ENCODE measurements around the gene KIF25. TPM values are rescaled to one million over a fixed set of nuclear protein-coding genes. Genes with fewer than 3 reads are reported as not detected.

The KIF25 gene
- polyA plus RNA-seq, 2 donors, result 0.05 to 0.10 TPM

- H3K27ac ChIP-seq (ENCODE audit: low read depth in 2 of 2, low read length in 1 of 2), result no peak overlapping the region
- WGBS, 2 donors, result 83 to 87% methylated on average over 7 of the region's 7 CpGs
- H3K27me3 ChIP-seq (ENCODE audit: control insufficient read depth in 1 of 2, insufficient read depth in 2 of 2, low read length in 2 of 2), result no peaks in the 10 kb centered on the region
- peaks cover 5 to 8% of the 10 kb centered on the region in 2 donors for H3K9me3 ChIP-seq (ENCODE audit: control insufficient read depth in 2 of 2, insufficient read depth in 1 of 2, low read depth in 1 of 2, low read length in 1 of 2)
- no peak overlapping the region for H3K4me3 ChIP-seq (ENCODE audit: low read depth in 1 of 2, low read length in 2 of 2)
- no peaks in the 10 kb centered on the region for H3K36me3 ChIP-seq (ENCODE audit: control insufficient read depth in 2 of 2, insufficient read depth in 2 of 2, low read length in 1 of 2)
- H3K4me1 ChIP-seq (ENCODE audit: control insufficient read depth in 2 of 2, insufficient read depth in 2 of 2, low read length in 1 of 2), result no peaks in the 10 kb centered on the region
Measured at GRCh38 chr6:168013250-168013915, 15.9 kb downstream of the KIF25 start.

- H3K4me1 ChIP-seq (ENCODE audit: control insufficient read depth in 2 of 2, insufficient read depth in 2 of 2, low read length in 1 of 2), result no peaks in the 10 kb centered on the region
- WGBS, 2 donors, result 59 to 68% methylated on average over 6 of the region's 6 CpGs
Measured at GRCh38 chr6:168014428-168014827, 17.0 kb downstream of the KIF25 start.

GRCh38 chr6:168015009-168015408, 17.5 kb downstream of the KIF25 start:
- Histone ChIP-seq H3K27ac (ENCODE audit: low read depth in 2 of 2, low read length in 1 of 2) (no peak overlapping the region), H3K27me3 (ENCODE audit: control insufficient read depth in 1 of 2, insufficient read depth in 2 of 2, low read length in 2 of 2) (no peaks in the 10 kb centered on the region), H3K9me3 (ENCODE audit: control insufficient read depth in 2 of 2, insufficient read depth in 1 of 2, low read depth in 1 of 2, low read length in 1 of 2) (peaks cover 5 to 8% of the 10 kb centered on the region in 2 donors), H3K4me1 (ENCODE audit: control insufficient read depth in 2 of 2, insufficient read depth in 2 of 2, low read length in 1 of 2) (no peaks in the 10 kb centered on the region), H3K4me3 (ENCODE audit: low read depth in 1 of 2, low read length in 2 of 2) (no peak overlapping the region), H3K36me3 (ENCODE audit: control insufficient read depth in 2 of 2, insufficient read depth in 2 of 2, low read length in 1 of 2) (no peaks in the 10 kb centered on the region)
- 90 to 91% methylated on average over 4 of the region's 4 CpGs for WGBS, 2 donors

More at GRCh38 chr6:168014428-168014827, 17.0 kb downstream of the KIF25 start:
- H3K36me3 ChIP-seq (ENCODE audit: control insufficient read depth in 2 of 2, insufficient read depth in 2 of 2, low read length in 1 of 2), result no peaks in the 10 kb centered on the region
- no peak overlapping the region for H3K27ac ChIP-seq (ENCODE audit: low read depth in 2 of 2, low read length in 1 of 2)
- H3K27me3 ChIP-seq (ENCODE audit: control insufficient read depth in 1 of 2, insufficient read depth in 2 of 2, low read length in 2 of 2), result no peaks in the 10 kb centered on the region
- H3K4me3 ChIP-seq (ENCODE audit: low read depth in 1 of 2, low read length in 2 of 2), result no peak overlapping the region
- peaks cover 5 to 8% of the 10 kb centered on the region in 2 donors for H3K9me3 ChIP-seq (ENCODE audit: control insufficient read depth in 2 of 2, insufficient read depth in 1 of 2, low read depth in 1 of 2, low read length in 1 of 2)

DNA sequence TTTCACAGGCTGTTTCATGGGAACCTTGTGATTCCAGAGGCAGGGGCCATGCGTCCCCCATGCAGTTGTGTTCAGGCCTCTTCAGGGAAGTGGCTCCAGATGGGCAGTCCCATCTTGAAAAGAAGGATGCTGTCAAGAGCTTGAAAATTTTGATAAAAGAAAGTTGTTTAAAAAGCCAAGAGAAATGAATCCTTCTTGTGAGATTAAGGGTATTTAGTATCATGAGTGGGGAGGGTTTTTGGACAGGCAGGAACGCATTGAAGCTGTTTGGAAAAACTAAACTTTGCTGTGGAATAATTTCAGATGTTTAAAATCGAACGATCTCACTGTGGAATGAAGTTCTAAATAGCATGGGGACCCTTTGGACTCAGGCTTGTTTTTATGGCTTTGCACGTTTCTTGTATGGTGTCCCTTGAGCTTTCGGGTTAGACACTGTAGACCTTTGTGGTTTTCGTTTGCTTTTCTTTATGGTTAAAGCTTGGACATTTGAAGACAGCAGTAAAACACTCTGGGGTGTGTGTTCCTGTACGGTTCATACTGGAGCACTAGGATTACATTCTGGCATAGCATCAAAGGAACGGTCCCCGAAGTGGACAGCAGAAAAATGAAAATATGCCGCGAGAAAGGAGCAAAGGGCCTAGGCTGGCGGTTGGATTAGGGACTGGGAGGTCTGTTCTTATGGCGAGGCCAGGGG, 18.2 kb downstream of the KIF25 start:
- Histone ChIP-seq H3K27me3 (ENCODE audit: control insufficient read depth in 1 of 2, insufficient read depth in 2 of 2, low read length in 2 of 2) (no peaks in the 10 kb centered on the region), H3K9me3 (ENCODE audit: control insufficient read depth in 2 of 2, insufficient read depth in 1 of 2, low read depth in 1 of 2, low read length in 1 of 2) (peaks cover 5 to 8% of the 10 kb centered on the region in 2 donors), H3K36me3 (ENCODE audit: control insufficient read depth in 2 of 2, insufficient read depth in 2 of 2, low read length in 1 of 2) (no peaks in the 10 kb centered on the region), H3K4me3 (ENCODE audit: low read depth in 1 of 2, low read length in 2 of 2) (no peak overlapping the region), H3K27ac (ENCODE audit: low read depth in 2 of 2, low read length in 1 of 2) (no peak overlapping the region), H3K4me1 (ENCODE audit: control insufficient read depth in 2 of 2, insufficient read depth in 2 of 2, low read length in 1 of 2) (no peaks in the 10 kb centered on the region)
- WGBS, 2 donors, result 71 to 72% methylated on average over 14 of the region's 14 CpGs

- peaks cover 5 to 8% of the 10 kb centered on the region in 2 donors for H3K9me3 ChIP-seq (ENCODE audit: control insufficient read depth in 2 of 2, insufficient read depth in 1 of 2, low read depth in 1 of 2, low read length in 1 of 2)
Measured at GRCh38 chr6:168016176-168016620, 18.7 kb downstream of the KIF25 start.

DNA sequence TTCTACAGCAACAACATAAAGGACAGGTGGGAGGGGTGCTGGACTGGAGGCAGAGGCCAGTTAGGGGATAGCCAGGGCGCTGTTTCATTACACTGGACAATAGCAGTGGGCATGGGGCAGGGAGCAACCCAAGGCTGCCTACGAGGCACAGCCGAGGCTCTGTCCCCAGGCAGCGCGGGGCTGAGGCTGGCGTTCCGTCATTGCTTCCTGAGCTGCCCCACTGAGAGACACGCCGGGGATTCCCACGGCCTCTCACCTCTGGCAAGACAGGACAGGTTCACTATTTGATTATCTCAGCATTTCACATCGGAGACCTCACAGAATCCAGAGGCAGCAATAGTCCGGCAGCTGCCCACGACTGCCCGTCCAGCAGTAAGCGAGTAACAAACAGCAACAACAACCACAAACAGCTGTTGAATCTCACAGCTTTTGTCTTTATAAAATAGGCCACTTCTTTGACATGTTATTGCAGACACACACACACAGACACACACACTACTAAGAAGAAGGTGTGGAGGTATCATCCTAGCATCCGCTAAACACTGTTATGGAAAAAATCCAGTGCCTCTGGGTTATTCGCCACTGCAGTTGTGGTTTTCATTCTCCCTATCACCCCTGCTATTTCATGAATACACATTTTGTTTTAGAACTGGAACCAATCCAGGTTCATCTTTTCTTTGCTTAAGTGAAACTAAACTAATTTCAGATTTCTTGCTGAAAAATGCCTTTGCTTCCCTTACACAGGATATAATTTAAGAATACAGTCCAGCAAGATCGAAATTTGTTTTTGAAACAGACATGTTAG, 19.5 kb downstream of the KIF25 start:
- Histone ChIP-seq H3K4me3 (ENCODE audit: low read depth in 1 of 2, low read length in 2 of 2) (no peak overlapping the region), H3K4me1 (ENCODE audit: control insufficient read depth in 2 of 2, insufficient read depth in 2 of 2, low read length in 1 of 2) (no peaks in the 10 kb centered on the region), H3K36me3 (ENCODE audit: control insufficient read depth in 2 of 2, insufficient read depth in 2 of 2, low read length in 1 of 2) (no peaks in the 10 kb centered on the region), H3K9me3 (ENCODE audit: control insufficient read depth in 2 of 2, insufficient read depth in 1 of 2, low read depth in 1 of 2, low read length in 1 of 2) (peaks cover 5 to 8% of the 10 kb centered on the region in 2 donors), H3K27me3 (ENCODE audit: control insufficient read depth in 1 of 2, insufficient read depth in 2 of 2, low read length in 2 of 2) (no peaks in the 10 kb centered on the region), H3K27ac (ENCODE audit: low read depth in 2 of 2, low read length in 1 of 2) (no peak overlapping the region)
- WGBS, 2 donors, result 50 to 66% methylated on average over 18 of the region's 18 CpGs

More at GRCh38 chr6:168016176-168016620, 18.7 kb downstream of the KIF25 start:
- Histone ChIP-seq H3K36me3 (ENCODE audit: control insufficient read depth in 2 of 2, insufficient read depth in 2 of 2, low read length in 1 of 2) (no peaks in the 10 kb centered on the region), H3K4me3 (ENCODE audit: low read depth in 1 of 2, low read length in 2 of 2) (no peak overlapping the region), H3K27ac (ENCODE audit: low read depth in 2 of 2, low read length in 1 of 2) (no peak overlapping the region), H3K27me3 (ENCODE audit: control insufficient read depth in 1 of 2, insufficient read depth in 2 of 2, low read length in 2 of 2) (no peaks in the 10 kb centered on the region), H3K4me1 (ENCODE audit: control insufficient read depth in 2 of 2, insufficient read depth in 2 of 2, low read length in 1 of 2) (no peaks in the 10 kb centered on the region)
- 79 to 87% methylated on average over 18 of the region's 18 CpGs for WGBS, 2 donors

DNA sequence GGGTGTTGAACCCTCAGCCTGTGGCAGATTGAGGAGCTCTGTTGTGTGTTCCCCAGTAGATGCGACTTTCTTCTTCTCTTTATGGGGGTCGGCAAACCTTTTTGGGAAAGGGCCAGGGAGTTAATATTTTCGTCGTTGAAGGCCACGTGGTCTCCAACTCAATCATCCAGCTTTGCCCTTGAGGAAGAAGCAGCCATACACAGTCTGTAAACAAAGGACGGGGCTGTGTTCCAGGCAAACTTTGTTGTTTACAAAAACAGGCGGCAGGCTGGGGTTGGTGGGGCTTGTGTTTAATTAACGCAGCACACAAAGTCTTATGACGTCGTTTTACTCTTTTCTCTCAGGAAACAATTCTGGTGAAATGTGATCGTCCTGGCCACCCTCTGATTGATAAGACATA, 20.2 kb downstream of the KIF25 start:
- Histone ChIP-seq H3K4me1 (ENCODE audit: control insufficient read depth in 2 of 2, insufficient read depth in 2 of 2, low read length in 1 of 2) (no peaks in the 10 kb centered on the region), H3K9me3 (ENCODE audit: control insufficient read depth in 2 of 2, insufficient read depth in 1 of 2, low read depth in 1 of 2, low read length in 1 of 2) (peaks cover 1 to 5% of the 10 kb centered on the region in 2 donors), H3K36me3 (ENCODE audit: control insufficient read depth in 2 of 2, insufficient read depth in 2 of 2, low read length in 1 of 2) (no peaks in the 10 kb centered on the region), H3K4me3 (ENCODE audit: low read depth in 1 of 2, low read length in 2 of 2) (no peak overlapping the region), H3K27ac (ENCODE audit: low read depth in 2 of 2, low read length in 1 of 2) (no peak overlapping the region), H3K27me3 (ENCODE audit: control insufficient read depth in 1 of 2, insufficient read depth in 2 of 2, low read length in 2 of 2) (no peaks in the 10 kb centered on the region)
- 58 to 60% methylated on average over 11 of the region's 11 CpGs for WGBS, 2 donors

DNA sequence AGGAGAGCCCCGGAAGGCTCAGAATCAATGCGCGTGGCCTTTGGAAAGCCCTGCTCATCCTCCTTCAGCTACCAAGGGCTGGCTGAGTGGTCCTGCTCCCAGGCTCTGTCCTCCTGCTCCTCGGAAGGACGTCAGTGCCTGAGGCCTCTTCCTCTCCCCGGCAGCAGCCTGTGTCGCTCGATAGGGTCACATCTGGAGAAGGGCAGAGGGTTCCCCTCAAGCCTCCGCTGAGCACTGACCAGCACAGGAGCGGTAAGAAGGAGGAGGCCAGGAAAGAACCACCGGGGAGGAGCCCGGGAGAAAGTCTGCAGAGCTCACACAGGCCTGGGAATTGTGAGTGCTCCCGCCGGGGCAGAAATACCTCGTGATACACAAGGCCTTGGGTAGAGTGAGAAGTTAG, 21.2 kb downstream of the KIF25 start:
- Histone ChIP-seq H3K4me1 (ENCODE audit: control insufficient read depth in 2 of 2, insufficient read depth in 2 of 2, low read length in 1 of 2) (no peaks in the 10 kb centered on the region), H3K27me3 (ENCODE audit: control insufficient read depth in 1 of 2, insufficient read depth in 2 of 2, low read length in 2 of 2) (no peaks in the 10 kb centered on the region), H3K4me3 (ENCODE audit: low read depth in 1 of 2, low read length in 2 of 2) (no peak overlapping the region), H3K36me3 (ENCODE audit: control insufficient read depth in 2 of 2, insufficient read depth in 2 of 2, low read length in 1 of 2) (no peaks in the 10 kb centered on the region), H3K27ac (ENCODE audit: low read depth in 2 of 2, low read length in 1 of 2) (no peak overlapping the region), H3K9me3 (ENCODE audit: control insufficient read depth in 2 of 2, insufficient read depth in 1 of 2, low read depth in 1 of 2, low read length in 1 of 2) (no peaks in the 10 kb centered on the region)
- 85 to 86% methylated on average over 15 of the region's 15 CpGs for WGBS, 2 donors

DNA sequence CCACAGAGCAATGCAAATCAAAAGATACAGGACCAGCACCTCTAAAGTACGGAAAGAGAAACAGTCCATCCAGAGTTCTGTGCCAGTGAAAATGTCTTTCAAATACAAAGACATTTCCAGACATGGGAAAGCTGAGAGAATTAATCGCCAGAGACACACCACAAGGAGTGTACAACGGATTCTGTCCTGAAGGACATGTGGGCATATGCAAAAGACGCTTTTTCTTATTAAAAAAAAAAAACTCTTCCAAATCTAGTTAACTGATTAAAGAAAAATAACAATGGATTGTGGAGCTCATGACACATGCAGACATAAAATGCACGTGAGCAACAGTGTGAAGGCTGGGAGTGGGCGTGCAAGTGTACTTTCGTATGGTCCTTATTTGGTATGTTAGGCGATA, 22.8 kb downstream of the KIF25 start:
- Histone ChIP-seq H3K4me1 (ENCODE audit: control insufficient read depth in 2 of 2, insufficient read depth in 2 of 2, low read length in 1 of 2) (no peaks in the 10 kb centered on the region), H3K9me3 (ENCODE audit: control insufficient read depth in 2 of 2, insufficient read depth in 1 of 2, low read depth in 1 of 2, low read length in 1 of 2) (no peaks in the 10 kb centered on the region), H3K27me3 (ENCODE audit: control insufficient read depth in 1 of 2, insufficient read depth in 2 of 2, low read length in 2 of 2) (no peaks in the 10 kb centered on the region), H3K4me3 (ENCODE audit: low read depth in 1 of 2, low read length in 2 of 2) (no peak overlapping the region), H3K36me3 (ENCODE audit: control insufficient read depth in 2 of 2, insufficient read depth in 2 of 2, low read length in 1 of 2) (no peaks in the 10 kb centered on the region), H3K27ac (ENCODE audit: low read depth in 2 of 2, low read length in 1 of 2) (no peak overlapping the region)
- 85 to 87% methylated on average over 8 of the region's 8 CpGs for WGBS, 2 donors

Measured in esophagus (tissue), 2 donors.